Measurements from ENCODE around the gene SEC24A.
A peak's percentile ranks its signal among the peaks of the same experiment; 100 is the strongest.
"Not testable (repeated sequence)": the region's sequence is repeated elsewhere in the genome, so short reads cannot be mapped to it uniquely, and the experiment has no call there.

SEC24A gene

DNA sequence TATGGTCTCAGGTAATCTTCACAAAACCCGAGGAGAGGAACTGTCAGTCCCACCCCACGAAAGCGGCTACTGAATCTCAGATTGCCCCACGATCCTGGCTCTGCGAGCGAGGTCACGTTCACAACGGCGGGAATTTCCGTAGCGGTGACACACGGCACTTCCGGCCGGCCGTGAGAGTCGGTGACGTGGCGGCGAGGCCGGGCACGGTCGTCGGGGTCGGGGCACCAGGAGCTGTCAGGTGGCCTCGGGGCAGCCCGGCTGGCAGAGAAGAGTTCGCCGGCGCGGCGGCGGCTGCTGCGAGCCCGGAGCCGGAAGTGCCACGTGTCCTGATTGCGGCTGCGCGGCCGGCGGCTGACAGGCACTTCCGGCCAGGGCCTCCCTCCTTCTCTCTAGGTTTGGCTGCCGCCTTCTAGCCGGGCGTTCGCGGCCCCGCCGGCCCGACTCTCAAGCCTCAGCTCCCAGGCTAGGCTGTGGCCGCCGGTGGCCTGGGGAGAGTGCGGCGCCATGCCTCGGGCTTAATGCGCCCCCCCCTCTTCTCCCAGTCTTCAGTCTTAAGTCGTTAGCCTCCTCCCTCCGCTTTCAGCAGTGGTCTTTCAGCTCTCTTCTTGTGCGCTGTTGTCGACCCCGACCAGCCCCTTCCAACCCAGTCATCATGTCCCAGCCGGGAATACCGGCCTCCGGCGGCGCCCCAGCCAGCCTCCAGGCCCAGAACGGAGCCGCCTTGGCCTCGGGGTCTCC lies at the start of gene SEC24A:
TSS of gene SEC24A (plus strand) at position 361 of the 738 bp plus-strand sequence. CDS start at position 653, 292 bp downstream.
- peak; percentile 96 for DNase-seq (ENCODE audit: low read depth, low spot score)

DNA sequence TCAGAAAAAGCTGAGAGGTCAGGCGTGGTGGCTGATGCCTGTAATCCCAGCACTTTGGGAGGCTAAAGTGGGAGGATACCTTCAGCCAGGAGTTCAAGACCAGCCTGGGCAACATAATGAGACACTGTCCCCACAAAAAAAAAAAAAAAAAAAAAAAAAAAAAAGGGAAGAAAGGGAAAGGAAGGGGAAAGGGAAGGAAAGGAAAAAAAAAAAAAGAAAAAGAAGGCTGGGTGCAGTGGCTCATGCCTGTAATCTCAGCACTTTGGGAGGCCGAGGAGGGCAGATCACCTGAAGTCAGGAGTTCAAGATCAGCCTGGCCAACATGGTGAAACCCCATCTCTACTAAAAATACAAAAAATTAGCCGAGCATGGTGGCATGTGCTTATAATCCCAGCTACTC lies 48.8 kb upstream of the SEC24A start:
- DNase-seq (ENCODE audit: low read depth, low spot score) = not testable (repeated sequence)

DNA sequence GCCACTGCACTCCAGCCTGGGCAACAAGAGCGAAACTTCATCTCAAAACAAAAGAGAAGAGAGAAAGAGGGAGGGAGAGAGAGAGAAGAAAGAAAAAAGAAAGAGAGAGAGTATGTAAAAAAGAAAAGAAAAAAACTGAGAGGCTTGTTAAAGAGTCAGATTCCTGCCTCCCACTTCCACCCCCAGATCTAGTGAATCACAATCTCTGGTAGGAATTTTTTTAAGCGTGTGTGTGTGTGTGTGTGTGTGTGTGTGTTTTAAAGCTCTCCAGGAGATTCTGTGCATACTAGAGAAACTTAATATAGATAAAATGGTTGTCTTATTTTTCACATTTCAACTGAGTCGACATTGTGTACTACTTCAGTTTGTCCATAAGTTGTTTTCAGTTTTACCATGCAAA lies 48.0 kb upstream of the SEC24A start:
- DNase-seq (ENCODE audit: low read depth, low spot score) = peak; percentile 65

DNA sequence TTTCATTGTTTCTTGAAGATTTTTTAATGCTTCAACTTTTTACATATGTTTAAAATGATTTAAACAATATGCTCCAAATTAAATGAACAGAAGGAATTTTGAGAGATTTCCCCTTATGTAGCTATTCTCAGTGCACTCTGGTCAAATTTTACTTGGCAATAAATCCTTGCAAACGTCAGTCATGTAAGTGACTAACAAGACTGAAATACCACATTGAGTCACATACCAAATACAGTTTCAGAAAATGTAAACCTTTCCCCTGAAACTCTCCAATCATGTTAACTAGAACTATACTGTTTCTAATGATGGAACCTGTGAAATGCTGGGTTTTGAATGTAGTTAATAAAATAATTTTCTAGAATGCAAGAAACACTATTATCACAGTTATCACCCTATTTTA lies 45.5 kb upstream of the SEC24A start:
- peak; percentile 60 for DNase-seq (ENCODE audit: low read depth, low spot score)

DNA sequence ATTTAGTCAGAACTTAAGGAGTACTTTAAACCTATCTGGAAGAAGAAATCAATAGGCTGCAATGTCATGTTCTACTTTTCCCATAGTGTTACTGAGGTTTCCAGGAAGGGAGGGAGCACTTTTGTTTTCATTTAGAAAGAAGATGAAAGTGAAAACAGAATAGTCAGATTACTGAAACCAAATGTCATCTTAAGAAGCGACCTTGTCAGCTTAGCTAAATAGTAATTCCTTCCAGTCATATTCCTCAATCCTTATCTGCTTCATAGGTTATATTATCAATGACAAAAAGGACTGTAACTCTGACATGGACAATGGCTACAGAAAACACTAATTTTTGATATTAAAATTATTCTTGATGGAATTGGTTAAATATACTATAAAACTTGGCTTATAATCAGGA lies 43.7 kb upstream of the SEC24A start:
- DNase-seq (ENCODE audit: low read depth, low spot score) = no peak

DNA sequence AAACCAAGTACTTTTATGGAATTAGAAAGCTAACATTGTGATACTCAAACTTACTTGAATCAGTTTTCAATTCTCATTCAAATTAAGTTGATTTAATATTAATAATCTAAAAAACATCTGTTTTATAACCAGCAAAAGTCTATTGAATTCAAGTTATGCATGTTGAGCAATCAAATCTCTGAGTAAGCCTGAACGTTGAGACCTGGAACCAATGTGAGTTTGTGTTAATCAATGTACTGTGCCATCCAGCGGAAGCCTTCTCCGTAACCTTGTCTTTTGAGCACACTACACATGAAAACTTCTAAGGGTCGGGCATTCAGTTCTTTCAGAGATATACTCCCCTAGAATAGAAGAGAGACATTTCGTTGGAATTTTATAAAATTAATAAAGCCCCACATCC lies 41.9 kb upstream of the SEC24A start:
- DNase-seq (ENCODE audit: low read depth, low spot score) = no peak

DNA sequence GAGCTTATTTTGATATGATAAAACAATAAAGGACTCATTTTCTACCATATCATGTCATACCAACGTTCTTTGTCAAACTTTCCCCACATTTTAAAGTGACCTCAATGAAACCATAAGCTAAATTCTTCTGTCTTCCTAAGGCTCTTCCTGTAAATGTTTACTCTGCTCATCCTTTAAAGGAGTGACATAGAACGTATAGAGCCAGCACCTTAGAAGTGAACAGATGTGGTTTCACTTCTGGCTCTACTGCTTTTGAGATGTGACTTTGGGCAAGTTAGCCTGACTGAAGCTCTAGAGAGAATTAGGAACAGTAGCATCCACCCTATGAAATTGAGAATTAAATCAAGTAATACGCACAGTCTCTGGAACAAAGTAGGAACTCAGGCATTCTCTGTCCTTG lies 40.0 kb upstream of the SEC24A start:
- no peak for DNase-seq (ENCODE audit: low read depth, low spot score)

DNA sequence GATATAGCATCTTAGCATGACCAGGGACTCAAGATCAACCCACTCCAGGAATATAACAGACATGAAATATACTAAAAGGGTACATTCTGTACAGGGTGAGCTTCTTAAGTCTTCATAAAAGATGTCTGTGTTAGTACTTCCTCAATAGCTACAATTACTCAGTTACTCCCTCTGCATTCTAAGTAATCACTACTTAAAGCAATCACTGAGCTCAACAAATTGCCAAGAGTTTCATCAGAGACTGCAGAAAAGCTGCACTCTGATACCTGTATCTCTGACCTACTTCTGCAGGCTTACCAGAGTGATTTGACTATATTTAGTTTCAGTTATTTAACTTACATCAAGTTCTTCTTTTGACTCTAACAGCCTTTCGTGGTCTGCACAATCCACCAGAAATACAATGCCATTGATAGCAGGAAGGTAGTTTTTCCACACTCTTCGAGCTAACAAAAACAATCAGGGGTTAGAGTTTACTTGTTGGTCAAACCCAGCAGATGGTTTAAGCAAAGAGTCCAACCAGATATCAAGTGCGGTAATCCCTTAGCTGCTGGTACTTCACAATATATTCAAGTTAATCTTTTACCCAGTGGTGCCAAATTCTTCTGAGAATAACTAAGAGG lies 39.2 kb upstream of the SEC24A start:
- no peak for DNase-seq (ENCODE audit: low read depth, low spot score)

DNA sequence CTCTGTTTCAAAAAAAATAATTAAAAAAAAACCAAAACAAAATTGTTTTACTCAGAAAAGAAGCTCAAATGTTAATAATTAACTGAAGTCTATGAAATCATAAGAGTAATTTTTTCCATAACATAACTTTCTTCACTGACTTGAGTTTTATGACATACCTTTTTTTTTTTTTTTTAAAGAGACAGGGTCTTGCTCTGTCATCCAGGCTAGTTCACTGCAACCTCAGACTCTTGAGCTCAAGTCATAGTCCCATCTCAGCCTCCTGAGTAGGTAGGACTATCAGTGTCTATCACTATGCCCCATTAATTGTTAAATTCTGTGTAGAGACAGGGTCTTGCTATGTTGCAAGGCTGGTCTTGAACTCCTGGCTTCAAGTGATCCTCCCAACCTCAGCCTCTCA lies 37.9 kb upstream of the SEC24A start:
- no peak for DNase-seq (ENCODE audit: low read depth, low spot score)

DNA sequence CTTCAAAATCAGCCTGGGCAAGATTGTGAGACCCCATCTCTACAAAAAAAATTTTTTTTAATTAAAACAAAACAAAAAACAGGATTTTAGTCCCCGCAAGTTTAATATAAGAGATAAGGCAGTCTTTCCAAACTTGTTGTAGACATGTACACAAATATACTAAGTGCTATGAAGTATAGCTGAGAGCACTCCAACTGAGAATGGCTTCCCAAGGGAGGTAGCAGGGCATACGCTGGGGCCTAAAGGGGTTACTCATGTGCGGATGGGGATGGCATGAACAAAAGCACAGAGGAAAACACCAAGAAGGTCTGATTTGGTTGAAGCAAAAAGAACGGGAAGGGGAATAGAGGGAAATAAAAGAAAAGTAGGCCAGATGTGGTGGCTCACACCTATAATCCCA lies 37.1 kb upstream of the SEC24A start:
- DNase-seq (ENCODE audit: low read depth, low spot score) = no peak

DNA sequence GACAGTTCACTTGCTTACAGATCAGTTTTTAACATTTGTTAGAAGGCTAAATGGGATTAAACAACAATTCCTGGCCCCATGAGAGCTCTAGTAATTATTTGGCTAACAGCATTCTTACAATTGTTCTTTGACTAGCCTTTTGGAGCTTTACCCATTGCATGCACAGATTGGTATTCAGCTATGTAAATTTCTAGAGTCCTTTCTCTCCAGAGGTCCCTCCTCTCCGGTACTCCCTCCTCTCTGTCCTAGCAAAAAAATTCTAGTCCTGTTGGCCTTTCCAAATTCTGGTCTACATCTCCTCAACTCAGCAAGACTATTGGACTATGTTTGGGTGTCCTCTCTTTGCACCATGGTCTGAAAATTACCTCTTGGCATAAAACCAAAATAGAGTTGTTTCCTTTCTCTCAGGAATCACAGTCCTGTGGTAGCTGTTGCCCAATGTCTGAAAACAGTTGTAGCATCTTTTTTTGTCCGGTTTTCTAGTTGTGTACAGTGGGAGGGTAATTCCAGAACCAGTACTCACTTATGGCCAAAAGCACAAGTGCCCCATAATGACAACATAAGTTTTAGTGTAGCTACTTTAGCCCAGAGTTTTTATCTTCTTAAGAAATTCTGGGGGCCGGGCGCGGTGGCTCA lies 34.0 kb upstream of the SEC24A start:
- DNase-seq (ENCODE audit: low read depth, low spot score) = peak; percentile 26

DNA sequence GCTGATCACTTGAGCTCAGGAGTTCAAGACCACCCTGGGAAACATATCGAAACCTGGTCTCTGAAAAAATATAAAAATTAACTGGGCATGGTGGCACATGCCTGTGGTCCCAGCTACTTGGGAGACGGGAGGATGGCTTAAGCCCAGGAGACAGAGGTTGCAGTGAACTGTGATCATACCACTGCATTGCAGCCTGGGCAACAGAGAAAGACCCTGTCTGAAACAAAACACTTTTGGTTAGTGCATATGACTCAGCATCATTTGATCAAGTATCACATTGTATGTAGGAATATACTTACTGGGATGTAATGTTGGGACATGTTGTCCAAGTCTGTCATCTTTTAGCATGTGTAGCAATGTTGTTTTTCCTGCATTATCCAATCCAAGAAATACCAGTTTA lies 28.0 kb upstream of the SEC24A start:
- DNase-seq (ENCODE audit: low read depth, low spot score) = no peak

DNA sequence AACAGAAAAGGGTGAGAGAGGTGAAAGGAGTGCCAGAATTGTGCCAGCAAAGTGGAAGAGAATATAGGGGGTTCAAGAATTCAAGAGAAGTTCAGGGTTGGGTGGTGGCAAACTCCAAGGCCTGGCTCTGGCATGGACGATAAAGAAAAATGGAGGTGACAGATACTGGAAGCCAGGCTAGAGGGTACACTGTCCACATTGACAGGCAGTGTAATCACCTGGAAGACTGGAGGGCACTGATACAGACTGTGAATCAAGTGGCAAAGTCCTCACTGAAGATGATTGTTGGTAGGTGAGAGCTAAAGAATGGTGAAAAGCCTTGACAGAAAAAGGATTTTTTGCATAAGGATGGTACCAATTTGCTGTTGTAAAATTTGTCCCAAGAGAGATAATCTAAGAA lies 23.0 kb upstream of the SEC24A start:
- DNase-seq (ENCODE audit: low read depth, low spot score) = no peak

DNA sequence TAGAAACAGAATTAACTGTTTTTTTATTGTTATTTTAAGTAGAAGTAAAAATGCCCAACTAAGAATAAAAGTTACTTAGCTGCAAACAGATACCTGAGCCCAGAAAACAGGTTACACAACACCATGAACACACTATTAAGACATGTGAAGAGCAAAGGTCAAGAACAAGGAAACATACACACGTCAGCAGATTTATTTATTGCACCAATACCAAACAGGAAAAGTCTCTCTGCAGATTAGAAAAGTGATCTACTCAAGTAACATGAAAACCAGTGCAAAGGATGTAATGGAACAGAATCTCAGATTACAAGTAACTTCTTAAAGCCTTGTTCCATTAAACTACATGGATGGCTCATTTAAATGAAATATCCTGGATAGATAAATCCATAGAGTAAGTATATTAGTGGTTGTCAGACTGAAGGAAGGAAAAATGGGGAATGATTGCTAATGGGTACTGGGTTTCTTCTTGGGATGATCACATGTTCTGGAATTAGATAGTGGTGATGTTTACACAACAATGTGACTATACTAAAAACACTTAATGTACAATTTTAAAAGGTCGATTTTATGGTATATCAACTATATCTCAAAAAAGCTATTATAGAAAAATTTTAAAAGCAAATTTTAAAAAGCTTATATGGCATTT lies 22.1 kb upstream of the SEC24A start:
- DNase-seq (ENCODE audit: low read depth, low spot score) = no peak

DNA sequence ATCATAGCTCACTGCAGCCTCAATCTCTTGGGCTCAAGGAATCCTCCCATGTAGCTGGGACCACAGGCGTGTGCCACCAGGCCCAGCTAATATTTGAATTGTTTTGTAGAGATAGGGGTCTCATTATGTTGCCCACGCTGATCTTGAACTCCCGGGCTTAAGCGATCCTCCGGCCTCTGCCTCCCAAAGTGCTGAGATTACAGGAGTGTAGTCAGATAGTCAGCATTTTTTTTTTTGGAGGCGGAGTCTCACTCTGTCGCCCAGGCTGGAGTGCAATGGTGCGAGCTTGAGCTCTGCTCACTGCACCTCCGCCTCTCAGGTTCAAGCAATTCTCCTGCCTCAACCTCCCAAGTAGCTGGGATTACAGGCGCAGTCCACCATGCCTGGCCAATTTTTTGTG lies 14.4 kb upstream of the SEC24A start:
- DNase-seq (ENCODE audit: low read depth, low spot score) = no peak

DNA sequence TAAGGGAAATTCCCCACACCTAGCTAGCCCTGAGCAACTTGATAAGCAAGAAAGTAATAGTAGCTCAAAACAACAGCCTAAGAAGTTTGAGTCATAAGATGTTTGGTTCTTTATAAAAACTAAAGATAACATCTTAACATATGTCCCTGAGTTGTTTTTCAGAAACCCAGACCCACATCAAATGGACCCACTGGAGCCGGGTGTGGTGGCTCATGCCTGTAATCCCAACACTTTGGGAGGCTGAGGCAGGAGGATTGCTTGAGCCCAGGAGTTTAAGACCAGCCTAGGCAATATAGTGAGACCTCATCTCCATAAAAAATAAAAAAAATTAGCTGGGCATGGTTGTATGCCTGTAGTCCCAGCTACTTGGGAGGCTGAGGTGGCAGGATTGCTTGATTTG lies 13.2 kb upstream of the SEC24A start:
- DNase-seq (ENCODE audit: low read depth, low spot score) = not testable (repeated sequence)

DNA sequence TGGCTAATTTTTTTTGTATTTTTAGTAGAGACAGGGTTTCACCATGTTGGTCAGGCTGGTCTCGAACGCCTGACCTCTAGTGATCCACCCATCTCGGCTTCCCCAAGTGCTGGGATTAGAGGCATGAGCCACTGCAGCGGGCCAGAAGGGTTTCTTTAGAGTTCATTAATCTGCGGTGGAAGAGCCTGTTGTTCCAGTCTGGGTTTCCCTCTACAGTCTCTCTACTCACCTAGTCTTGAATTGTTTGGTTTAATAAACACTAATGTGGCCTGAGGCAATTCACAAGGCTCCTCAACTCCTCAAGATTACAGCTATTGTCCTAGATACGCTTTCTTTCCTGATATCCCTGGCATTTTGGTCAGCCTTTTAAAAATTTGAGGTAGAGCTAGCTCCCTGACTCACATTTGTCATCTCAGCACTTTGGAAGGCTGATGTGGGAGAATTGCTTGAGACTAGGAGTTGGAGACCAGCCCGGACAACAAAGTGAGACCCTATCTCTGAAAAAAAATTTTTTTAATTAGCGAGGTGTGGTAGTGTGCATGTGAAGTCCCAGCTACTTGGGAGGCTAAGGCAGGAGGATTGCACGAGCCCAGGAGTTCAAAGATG lies 11.4 kb upstream of the SEC24A start:
- DNase-seq (ENCODE audit: low read depth, low spot score) = no peak

DNA sequence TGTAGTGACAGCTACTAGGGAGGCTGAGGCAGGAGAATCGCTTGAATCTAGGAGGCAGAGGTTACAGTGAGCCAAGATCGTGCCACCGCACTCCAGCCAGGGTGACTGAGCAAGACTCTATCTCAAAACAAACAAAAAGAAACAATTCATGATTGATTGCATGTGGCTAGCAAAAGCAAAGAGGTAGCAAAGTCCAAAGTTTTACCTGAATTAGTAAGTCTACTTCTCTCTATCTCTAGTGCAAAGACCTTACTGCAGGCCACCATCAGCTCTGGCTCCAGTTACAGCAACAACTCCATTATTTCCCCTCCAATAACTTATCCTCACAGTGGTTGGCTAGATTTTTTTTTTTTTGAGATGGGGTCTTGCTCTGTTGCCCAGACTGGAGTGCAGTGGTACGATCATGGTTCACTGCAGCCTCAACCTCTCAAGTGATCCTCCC lies 9.8 kb upstream of the SEC24A start:
- DNase-seq (ENCODE audit: low read depth, low spot score) = no peak

DNA sequence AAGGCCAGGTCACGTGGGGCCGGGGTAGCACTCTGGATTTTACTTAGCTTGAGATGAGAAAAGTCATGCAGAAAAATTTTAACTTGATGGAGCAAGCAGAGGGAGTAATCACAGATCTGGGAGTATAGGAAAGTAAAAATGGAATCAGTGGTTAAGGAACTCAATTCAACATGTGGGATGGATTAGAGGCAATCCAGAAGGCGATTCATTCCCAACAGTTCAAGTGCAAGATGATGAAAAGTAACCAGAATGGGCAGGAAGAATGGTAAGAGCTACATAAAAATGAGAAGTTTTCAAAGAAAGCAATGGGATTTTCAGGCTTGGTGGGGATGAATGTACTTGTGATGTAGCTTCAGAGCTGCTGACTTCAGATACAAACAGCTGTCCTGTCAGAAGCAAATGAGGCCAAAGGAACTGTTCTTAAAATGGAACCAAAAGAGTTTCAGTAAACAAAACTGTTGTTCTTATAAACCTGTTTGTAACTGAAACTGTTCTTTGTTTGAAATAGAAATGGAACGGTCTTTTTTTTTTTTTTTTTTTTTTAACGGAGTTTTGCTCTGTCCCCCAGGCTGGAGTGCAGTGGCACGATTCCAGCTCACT lies 5.6 kb upstream of the SEC24A start:
- DNase-seq (ENCODE audit: low read depth, low spot score) = no peak

DNA sequence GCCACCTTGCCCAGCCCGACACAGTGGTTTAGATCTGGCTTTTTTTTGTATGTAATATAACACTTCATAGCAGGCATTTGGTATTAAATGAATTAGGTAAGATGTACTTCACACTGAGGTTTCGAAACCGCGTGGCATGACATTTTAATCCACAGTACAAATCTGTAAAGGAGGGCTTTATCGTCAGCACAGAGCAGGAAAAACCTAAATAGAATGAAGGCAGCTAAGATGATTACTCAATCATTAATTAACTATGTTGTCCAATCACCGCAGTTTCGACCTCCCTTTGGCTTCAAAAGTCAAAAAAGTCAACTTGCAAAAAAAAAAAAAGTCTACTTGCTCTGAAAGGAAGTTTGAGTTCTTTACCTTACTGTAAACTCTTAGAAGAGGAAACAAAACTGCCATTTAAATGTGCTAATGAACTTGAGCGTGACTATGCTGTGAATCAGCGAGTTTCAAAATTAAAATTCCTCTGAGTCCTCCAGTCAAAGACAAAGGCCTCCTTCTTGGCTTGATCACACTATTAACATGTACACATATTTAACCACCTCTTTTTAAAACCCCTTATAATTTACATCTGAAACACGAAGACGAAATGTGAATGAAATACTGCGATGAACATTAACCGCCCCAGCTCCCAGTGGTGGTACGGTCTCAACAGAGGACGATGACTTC lies 698 bp upstream of the SEC24A start:
- DNase-seq (ENCODE audit: low read depth, low spot score) = peak; percentile 62
